Smooth muscle cell (in vitro differentiated cells): ENCODE data around the gene AGAP2. TPM values are rescaled to one million over a fixed set of nuclear protein-coding genes. Genes with fewer than 3 reads are reported as not detected.

Experiments used
- DNase-seq: peaks from one replicate; lab custom pipeline; 2025; ENCODE audit not compliant: unreplicated experiment; lab: John Stamatoyannopoulos, UW
- H2AFZ ChIP-seq: fragments of 200-600 bp; sonication (generic); 2 replicates; pipeline ENCODE4 v1.6.0; 2016; ENCODE audit warnings: antibody characterized with exemption, low read depth, mild to moderate bottlenecking
- H3F3A ChIP-seq: fragments of 200-600 bp; sonication (generic); 2 replicates; pipeline ENCODE4 v1.6.0; 2017; ENCODE audit warnings: antibody characterized with exemption, low read depth
- H3K27ac ChIP-seq: fragments of 200-600 bp; sonication (generic); 2 replicates; pipeline ENCODE4 v1.5.1; 2016; ENCODE audit warnings: low read depth, mild to moderate bottlenecking
- H3K27me3 ChIP-seq: fragments of 200-600 bp; sonication (generic); 2 replicates; pipeline ENCODE4 v1.6.1; 2016; ENCODE audit warnings: low read depth, mild to moderate bottlenecking
- H3K36me3 ChIP-seq: fragments of 200-600 bp; sonication (generic); 2 replicates; pipeline ENCODE4 v1.5.1; 2016; ENCODE audit warnings: low read depth
- H3K4me1 ChIP-seq: fragments of 200-600 bp; sonication (generic); 2 replicates; pipeline ENCODE4 v1.5.1; 2016; ENCODE audit warnings: low read depth
- H3K4me2 ChIP-seq: fragments of 200-600 bp; sonication (generic); 2 replicates; pipeline ENCODE4 v1.6.0; 2016; ENCODE audit warnings: mild to moderate bottlenecking
- H3K4me3 ChIP-seq: fragments of 200-600 bp; sonication (generic); 2 replicates; pipeline ENCODE4 v1.5.1; 2016; ENCODE audit warnings: mild to moderate bottlenecking
- H3K79me2 ChIP-seq: fragments of 200-600 bp; sonication (generic); 2 replicates; pipeline ENCODE4 v1.6.0; 2016; ENCODE audit warnings: low read depth, mild to moderate bottlenecking
- H3K9ac ChIP-seq: fragments of 200-600 bp; sonication (generic); 2 replicates; pipeline ENCODE4 v1.6.0; 2016; ENCODE audit warnings: low read depth
- H3K9me3 ChIP-seq: fragments of 200-600 bp; sonication (generic); replicated peaks from 2 replicates; pipeline ENCODE4 v1.5.1; 2016; ENCODE audit warnings: low read depth
- H4K20me1 ChIP-seq: fragments of 200-600 bp; sonication (generic); 2 replicates; pipeline ENCODE4 v1.6.0; 2016; ENCODE audit warnings: low read depth
- WGBS: methylation state at CpG from one replicate; pipeline ENCODE4 v1.1.7; 2016; ENCODE audit warnings: low lambda C conversion rate; 5-methylcytosine and 5-hydroxymethylcytosine counted together
- polyA plus RNA-seq: library from polyadenylated mRNA; unstranded; fragments of >200 nt; fragmentation: Nextera tagmentation; extraction: Ambion mirVana; gene quantifications from 2 replicates; pipeline ENCODE4 v1.2.1, GENCODE V29; 2016
- total RNA-seq: library from RNA; depleted of rRNA; stranded (reverse); fragments of >200 nt; gene quantifications from 2 replicates; pipeline ENCODE4 v1.2.3, GENCODE V29; 2014
- TF ChIP-seq, protein P1 (sequence below): fragments of 200-600 bp; sonication (generic); IDR thresholded peaks from 2 replicates; pipeline ENCODE4 v1.5.1; 2017; ENCODE audit warnings: borderline replicate concordance, mild to moderate bottlenecking, antibody characterized with exemption; ENCODE audit not compliant: insufficient read depth, poor library complexity, severe bottlenecking

AGAP2 gene
- total and polyA plus RNA-seq, 2 experiments from 2014 or later, result not detected

DNA sequence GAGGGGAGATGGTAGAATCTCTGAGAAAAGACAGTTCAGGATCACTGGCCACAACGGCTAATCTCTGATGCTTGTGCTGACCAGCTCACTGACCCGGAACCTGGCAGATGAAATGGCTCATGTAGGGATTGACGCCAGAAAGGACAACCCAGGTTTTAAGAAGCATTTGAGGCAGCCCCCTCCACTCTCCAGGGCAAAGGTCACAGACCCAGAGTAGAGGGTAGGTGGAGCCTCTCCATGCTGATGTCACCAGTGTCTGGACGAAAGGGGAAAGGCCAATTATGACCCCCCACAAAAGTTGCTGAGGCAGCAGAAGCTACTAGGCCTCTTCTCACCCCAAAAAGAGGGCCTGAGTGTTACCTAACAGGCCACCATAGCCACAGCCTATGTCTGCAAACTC lies 32.2 kb upstream of the AGAP2 start:
- no peaks in the 10 kb centered on the region for H3K36me3 ChIP-seq
- H3K4me2 ChIP-seq, result peak overlapping the region; percentile 94
- no peaks in the 10 kb centered on the region for H4K20me1 ChIP-seq
- no peak overlapping the region for H2AFZ ChIP-seq
- peaks cover 27% of the 10 kb centered on the region for H3K27me3 ChIP-seq
- H3K4me3 ChIP-seq, result no peak overlapping the region
- no peaks in the 10 kb centered on the region for H3F3A ChIP-seq
- H3K79me2 ChIP-seq, result no peaks in the 10 kb centered on the region
- H3K4me1 ChIP-seq, result peaks cover 20% of the 10 kb centered on the region
- WGBS, result 92% methylated on average over 4 of the region's 4 CpGs
- H3K27ac ChIP-seq, result peak overlapping the region; percentile 95
- DNase-seq, result no peak
- H3K9ac ChIP-seq, result no peak overlapping the region
- H3K9me3 ChIP-seq, result no peaks in the 10 kb centered on the region
- TF ChIP-seq, protein P1, sequence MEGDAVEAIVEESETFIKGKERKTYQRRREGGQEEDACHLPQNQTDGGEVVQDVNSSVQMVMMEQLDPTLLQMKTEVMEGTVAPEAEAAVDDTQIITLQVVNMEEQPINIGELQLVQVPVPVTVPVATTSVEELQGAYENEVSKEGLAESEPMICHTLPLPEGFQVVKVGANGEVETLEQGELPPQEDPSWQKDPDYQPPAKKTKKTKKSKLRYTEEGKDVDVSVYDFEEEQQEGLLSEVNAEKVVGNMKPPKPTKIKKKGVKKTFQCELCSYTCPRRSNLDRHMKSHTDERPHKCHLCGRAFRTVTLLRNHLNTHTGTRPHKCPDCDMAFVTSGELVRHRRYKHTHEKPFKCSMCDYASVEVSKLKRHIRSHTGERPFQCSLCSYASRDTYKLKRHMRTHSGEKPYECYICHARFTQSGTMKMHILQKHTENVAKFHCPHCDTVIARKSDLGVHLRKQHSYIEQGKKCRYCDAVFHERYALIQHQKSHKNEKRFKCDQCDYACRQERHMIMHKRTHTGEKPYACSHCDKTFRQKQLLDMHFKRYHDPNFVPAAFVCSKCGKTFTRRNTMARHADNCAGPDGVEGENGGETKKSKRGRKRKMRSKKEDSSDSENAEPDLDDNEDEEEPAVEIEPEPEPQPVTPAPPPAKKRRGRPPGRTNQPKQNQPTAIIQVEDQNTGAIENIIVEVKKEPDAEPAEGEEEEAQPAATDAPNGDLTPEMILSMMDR, result no peak

DNA sequence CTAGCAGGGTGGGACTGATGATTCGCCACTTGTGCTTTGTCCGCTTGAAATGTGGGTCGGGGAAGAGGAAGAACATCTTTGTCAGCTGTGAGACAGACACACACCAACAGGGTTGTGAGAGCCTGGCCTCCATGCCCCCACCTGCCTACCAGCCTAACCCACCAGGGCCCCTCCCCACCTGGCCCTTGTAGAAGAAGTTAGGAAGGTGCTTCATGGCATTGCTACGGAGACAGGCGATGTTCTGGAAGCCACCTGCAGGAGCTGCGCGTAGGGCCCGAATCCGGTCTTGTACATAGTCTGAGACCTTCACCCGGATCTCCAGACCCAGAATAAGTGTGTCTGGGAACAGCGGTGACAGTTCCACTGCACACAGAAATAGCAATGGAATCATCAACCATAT lies 31.1 kb upstream of the AGAP2 start:
- H3K9ac ChIP-seq, result no peak overlapping the region
- no peaks in the 10 kb centered on the region for H3K9me3 ChIP-seq
- no peak overlapping the region for H3K4me3 ChIP-seq
- peaks cover 26% of the 10 kb centered on the region for H3K4me1 ChIP-seq
- 97% methylated on average over 11 of the region's 11 CpGs for WGBS
- no peak overlapping the region for H3K4me2 ChIP-seq
- no peak overlapping the region for H3K27ac ChIP-seq
- no peaks in the 10 kb centered on the region for H4K20me1 ChIP-seq
- H3K27me3 ChIP-seq, result peaks cover 38% of the 10 kb centered on the region
- no peaks in the 10 kb centered on the region for H3K36me3 ChIP-seq
- TF ChIP-seq, protein P1, result no peak
- DNase-seq, result no peak
- no peak overlapping the region for H2AFZ ChIP-seq
- no peaks in the 10 kb centered on the region for H3F3A ChIP-seq
- no peaks in the 10 kb centered on the region for H3K79me2 ChIP-seq

DNA sequence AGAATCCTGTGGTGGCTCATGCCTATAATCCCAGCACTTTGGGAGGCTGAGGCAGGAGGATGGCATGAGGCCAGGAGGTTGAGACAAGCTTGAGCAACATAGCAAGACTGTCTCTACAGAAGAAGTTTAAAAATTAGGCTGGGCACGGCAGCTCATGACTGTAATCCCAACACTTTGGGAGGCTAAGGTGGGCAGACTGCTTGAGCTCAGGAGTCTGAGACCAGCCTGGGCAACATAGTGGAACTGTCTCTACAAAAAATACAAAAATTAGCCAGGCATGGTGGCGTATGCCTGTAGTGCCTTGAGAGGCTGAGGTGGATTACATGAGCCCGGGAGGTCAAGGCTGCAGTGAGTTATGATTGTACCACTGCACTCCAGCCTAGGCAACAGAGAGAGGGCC lies 29.3 kb upstream of the AGAP2 start:
- H3K9me3 ChIP-seq, result no peaks in the 10 kb centered on the region
- 100% methylated on average over 3 of the region's 3 CpGs for WGBS
- H3K4me1 ChIP-seq, result peaks cover 26% of the 10 kb centered on the region
- H3K79me2 ChIP-seq, result no peaks in the 10 kb centered on the region
- no peaks in the 10 kb centered on the region for H4K20me1 ChIP-seq
- peaks cover 55% of the 10 kb centered on the region for H3K27me3 ChIP-seq
- H3K27ac ChIP-seq, result no peak overlapping the region
- no peak for DNase-seq
- H3K4me2 ChIP-seq, result no peak overlapping the region
- no peak overlapping the region for H3K4me3 ChIP-seq
- TF ChIP-seq, protein P1, result no peak
- no peak overlapping the region for H2AFZ ChIP-seq
- no peaks in the 10 kb centered on the region for H3F3A ChIP-seq
- H3K9ac ChIP-seq, result no peak overlapping the region
- no peaks in the 10 kb centered on the region for H3K36me3 ChIP-seq

DNA sequence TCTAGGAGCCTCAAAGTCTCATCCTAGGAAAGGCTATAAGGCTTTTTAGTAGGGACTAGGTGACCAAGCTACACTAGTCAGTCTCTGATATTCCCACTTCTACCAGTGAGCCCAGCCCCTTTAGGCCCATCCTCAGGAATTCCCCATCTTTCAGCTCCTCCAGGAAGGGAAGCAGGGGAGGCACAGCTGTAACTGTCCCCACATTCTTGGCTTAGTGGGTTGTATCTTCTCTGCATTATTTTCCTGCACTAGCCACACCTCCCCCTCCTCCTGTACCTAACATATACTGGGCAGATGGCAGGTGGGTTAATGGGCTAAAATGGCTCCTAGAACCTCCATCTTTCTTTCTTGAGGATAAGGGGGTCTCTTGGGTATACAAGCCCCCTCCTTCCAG lies 28.8 kb upstream of the AGAP2 start:
- peak overlapping the region; percentile 84 for H3K4me2 ChIP-seq
- DNase-seq, result no peak
- no peak overlapping the region for H3K27ac ChIP-seq

More for the DNA sequence above, 28.8 kb upstream of the AGAP2 start:
- no peaks in the 10 kb centered on the region for H4K20me1 ChIP-seq
- H2AFZ ChIP-seq, result no peak overlapping the region
- no peaks in the 10 kb centered on the region for H3K9me3 ChIP-seq
- peaks cover 61% of the 10 kb centered on the region for H3K27me3 ChIP-seq
- H3K9ac ChIP-seq, result no peak overlapping the region
- TF ChIP-seq, protein P1, result no peak
- H3K4me3 ChIP-seq, result no peak overlapping the region
- no peaks in the 10 kb centered on the region for H3K36me3 ChIP-seq
- H3K79me2 ChIP-seq, result no peaks in the 10 kb centered on the region
- no peaks in the 10 kb centered on the region for H3F3A ChIP-seq
- H3K4me1 ChIP-seq, result peaks cover 26% of the 10 kb centered on the region
